Fibroblast of pulmonary artery (primary cell): ENCODE data around the gene TMCC1.

Source experiments
- DNase-seq: peaks from one replicate; pipeline ENCODE4 v3.0.0-alpha.2; 2010; ENCODE audit warnings: low read depth
- H3K4me3 ChIP-seq: replicated peaks from 2 replicates; pipeline ENCODE4 v1.5.1; 2011; ENCODE audit warnings: low read depth, mild to moderate bottlenecking, control low read depth, low read length, moderate library complexity
- TF ChIP-seq, protein P1 (sequence below): IDR thresholded peaks from 2 replicates; pipeline ENCODE4 v1.5.1; 2011; ENCODE audit warnings: mild to moderate bottlenecking, control low read depth, low read length, inconsistent platforms; ENCODE audit errors: missing control alignments

TMCC1 gene

DNA sequence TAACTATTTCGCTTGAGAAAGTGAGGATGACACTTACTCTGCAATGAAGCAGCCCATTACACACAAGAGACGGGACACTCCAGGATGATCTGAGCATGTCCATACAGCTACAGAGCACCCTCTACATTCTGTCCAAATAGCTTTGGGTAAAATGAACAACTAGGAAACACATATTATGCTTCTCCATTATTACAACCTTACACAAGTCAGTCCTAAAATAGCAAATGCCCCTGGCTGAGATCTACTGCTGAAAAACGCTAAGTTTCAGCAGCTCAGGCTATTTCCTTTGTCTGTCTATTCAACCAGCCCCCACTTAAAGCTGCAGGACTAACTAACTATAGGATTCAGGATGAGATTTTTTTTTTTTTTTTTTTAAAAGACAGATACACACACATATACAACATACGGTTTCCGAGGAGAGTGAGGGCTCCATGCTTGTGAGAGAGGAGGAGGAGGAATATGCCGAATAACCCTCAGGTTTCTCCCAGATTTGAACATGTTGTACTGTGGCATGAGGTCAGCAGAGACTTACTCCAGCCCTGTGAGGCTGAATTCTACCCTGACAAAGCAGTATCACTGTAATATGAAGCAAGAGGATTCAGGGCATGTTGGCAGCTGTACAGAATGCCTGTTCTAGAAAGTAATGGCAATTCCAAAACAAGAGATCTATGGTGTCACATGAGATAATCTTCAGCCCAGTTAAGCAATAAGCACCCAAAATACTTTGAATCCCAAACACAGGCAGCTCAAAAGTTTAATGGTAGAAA lies 169.8 kb downstream of the TMCC1 start:
- TF ChIP-seq, protein P1, sequence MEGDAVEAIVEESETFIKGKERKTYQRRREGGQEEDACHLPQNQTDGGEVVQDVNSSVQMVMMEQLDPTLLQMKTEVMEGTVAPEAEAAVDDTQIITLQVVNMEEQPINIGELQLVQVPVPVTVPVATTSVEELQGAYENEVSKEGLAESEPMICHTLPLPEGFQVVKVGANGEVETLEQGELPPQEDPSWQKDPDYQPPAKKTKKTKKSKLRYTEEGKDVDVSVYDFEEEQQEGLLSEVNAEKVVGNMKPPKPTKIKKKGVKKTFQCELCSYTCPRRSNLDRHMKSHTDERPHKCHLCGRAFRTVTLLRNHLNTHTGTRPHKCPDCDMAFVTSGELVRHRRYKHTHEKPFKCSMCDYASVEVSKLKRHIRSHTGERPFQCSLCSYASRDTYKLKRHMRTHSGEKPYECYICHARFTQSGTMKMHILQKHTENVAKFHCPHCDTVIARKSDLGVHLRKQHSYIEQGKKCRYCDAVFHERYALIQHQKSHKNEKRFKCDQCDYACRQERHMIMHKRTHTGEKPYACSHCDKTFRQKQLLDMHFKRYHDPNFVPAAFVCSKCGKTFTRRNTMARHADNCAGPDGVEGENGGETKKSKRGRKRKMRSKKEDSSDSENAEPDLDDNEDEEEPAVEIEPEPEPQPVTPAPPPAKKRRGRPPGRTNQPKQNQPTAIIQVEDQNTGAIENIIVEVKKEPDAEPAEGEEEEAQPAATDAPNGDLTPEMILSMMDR = no peak
- H3K4me3 ChIP-seq = peak overlapping the region; percentile 26
- DNase-seq = peak; percentile 95

DNA sequence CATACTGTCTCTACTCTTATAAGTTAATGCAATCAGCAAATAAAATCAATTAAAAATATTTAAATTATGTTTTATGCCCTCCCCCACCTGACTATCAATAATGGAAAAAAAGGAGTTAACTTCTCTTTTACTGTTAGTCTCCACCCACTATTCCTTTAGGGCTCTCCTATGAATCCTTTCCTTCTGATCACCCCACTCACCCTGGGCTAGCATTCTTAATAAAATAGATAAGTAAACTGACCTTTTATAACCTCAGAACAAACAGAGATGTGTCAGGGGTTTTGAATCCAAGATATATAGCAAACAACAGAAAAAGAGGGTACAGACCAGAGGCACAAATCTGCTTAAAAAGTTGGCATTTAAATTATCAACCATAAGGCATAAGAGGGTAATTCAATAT lies 171.0 kb downstream of the TMCC1 start:
- H3K4me3 ChIP-seq = no peak overlapping the region
- TF ChIP-seq, protein P1 = no peak
- no peak for DNase-seq

DNA sequence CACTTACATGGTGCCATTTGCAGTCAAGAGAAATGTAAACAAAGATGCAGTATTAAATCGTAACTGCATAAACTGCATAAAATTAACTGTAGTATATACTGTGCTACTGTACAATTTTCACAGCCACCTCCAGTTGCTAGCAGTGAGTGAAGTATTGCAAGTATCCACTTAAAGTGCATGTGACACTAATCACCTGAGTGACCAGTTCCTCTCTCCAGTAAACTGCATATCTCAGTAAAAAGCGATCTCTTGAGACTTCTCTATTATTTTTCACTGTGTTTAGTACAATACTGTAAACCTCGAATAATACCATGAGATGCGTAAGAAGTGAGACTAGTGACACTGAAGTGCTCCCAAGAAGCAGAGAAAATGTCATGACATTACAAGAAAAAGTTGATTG lies 175.3 kb downstream of the TMCC1 start:
- no peak for DNase-seq
- TF ChIP-seq, protein P1 = no peak
- no peak overlapping the region for H3K4me3 ChIP-seq

DNA sequence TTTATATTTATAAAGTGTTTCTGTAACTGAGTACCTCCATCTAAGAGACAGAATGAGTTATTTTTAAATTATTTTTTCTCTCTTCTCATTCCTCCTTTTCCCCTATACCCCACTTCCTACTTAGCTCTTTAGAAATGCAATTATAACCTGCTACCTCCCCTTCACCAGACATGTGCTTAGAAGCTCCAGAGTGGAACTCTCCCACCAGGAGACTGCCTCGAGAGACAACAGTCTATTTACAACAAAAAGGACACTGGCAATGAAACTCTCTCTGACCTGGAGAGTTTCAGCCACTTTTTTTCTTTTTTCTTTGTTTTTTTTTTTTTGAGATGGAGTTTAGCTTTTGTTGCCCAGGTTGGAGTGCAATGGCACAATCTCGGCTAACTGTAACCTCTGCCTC lies 177.7 kb downstream of the TMCC1 start:
- TF ChIP-seq, protein P1 = no peak
- no peak overlapping the region for H3K4me3 ChIP-seq
- no peak for DNase-seq

DNA sequence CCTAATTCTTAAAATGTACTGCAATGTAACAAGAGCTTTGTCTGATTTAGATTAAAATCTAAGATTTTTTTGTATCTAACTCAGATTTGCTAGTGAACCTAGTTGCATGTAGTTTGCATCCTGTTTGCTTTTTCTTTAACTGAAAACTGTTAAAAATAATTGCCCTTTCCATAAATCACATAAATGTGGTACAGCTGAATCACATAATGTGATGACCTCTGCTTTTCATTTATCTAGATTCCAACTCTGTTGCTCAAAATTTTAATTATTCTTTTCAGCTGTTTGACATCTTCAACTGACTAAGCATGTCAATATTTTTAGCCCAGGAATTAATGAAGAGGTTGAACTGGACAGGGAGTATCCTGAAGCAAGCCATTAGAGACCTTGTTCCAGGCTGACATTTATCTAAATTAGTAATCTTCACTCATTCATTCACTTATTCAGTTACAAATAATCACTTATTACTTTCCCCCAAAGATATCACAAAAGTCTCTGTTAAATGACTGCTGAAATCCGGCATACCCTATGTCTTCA lies 185.1 kb downstream of the TMCC1 start:
- TF ChIP-seq, protein P1 = no peak
- DNase-seq = no peak
- H3K4me3 ChIP-seq = no peak overlapping the region

DNA sequence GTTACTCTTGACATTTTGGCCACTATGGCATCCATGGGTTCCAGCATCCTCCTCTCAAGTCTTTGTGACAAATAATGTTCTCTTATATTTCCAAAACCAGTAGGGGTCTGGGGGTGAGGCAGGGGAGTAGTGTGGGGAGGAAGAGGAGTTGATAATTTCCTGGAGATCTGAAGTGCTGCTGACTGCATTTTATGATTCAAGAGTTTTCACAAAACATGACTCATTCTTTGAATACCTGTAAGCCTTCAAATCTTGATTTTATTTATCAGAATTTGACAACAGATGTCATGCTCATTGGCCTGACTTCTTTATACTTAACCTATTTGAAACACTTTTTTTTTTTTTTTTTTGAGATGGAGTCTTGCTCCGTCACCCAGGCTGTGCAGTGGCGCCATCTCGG lies 188.2 kb downstream of the TMCC1 start:
- TF ChIP-seq, protein P1 = no peak
- H3K4me3 ChIP-seq = no peak overlapping the region
- no peak for DNase-seq

DNA sequence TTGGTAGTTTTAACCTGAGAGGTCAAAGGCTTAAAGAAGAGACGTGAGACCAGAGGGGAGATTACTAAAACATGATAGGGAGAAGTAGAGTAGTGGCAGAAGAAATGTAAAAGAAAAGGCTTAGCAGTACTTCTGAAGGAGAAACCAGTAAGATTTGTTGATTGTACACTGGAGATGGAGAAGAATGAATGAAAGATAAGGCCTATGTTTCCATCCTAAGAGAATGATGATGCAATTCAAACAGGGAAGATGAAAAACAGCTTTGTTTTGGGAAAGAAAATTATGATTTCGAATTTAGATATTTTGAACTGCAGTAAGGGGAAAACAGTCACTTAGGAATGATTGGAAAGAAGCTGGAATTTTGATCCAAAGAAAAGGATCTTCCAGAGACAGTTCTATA lies 189.6 kb downstream of the TMCC1 start:
- peak; percentile 28 for DNase-seq
- TF ChIP-seq, protein P1 = no peak
- no peak overlapping the region for H3K4me3 ChIP-seq
